GM23248 (cell line): ENCODE measurements around the gene ARL9.

Source experiments
- EZH2 ChIP-seq: fragments of 200-600 bp; sonication (generic); IDR thresholded peaks from 2 replicates; pipeline ENCODE4 v1.6.1; 2018; ENCODE audit warnings: antibody characterized with exemption, mild to moderate bottlenecking; ENCODE audit not compliant: insufficient read depth, poor library complexity, severe bottlenecking
- EZH2phosphoT487 ChIP-seq: fragments of 200-600 bp; sonication (generic); IDR thresholded peaks from 2 replicates; pipeline ENCODE4 v1.6.1; 2018; ENCODE audit warnings: antibody characterized with exemption, moderate library complexity, mild to moderate bottlenecking, low read depth; ENCODE audit not compliant: insufficient read depth

- TF ChIP-seq EZH2 (no peak), EZH2phosphoT487 (no peak)
Measured at GRCh38 chr4:56475917-56476316, 29.7 kb upstream of the ARL9 start.
